Mucosa of gallbladder (tissue), 1 donor: ENCODE measurements around the gene SMARCA2. TPM values are rescaled to one million over a fixed set of nuclear protein-coding genes. Genes with fewer than 3 reads are reported as not detected.

ENCODE experiments used
- DNase-seq: peaks from one replicate; pipeline ENCODE4 v3.0.0-alpha.2; 2020; ENCODE audit warnings: low spot score
- total RNA-seq: library from RNA; stranded (reverse); gene quantifications from one replicate; pipeline ENCODE4 v1.2.1, GENCODE V29; 2021
- donor health status: DM: no; HTN: no; CAD: no.

Gene SMARCA2
- total RNA-seq, 1 donor from 2014 or later = 184 TPM

- no peak for DNase-seq
These were observed 71.8 kb downstream of the SMARCA2 start for GRCh38 chr9:2086971-2087370.

- DNase-seq = no peak
These were observed 72.6 kb downstream of the SMARCA2 start for GRCh38 chr9:2087500-2088313.

- no peak for DNase-seq
These were observed 78.9 kb downstream of the SMARCA2 start for GRCh38 chr9:2093920-2094597.

GRCh38 chr9:2096376-2096970 is 81.3 kb downstream of the SMARCA2 start:
- no peak for DNase-seq

GRCh38 chr9:2106666-2107065 is 91.5 kb downstream of the SMARCA2 start:
- DNase-seq = no peak

- DNase-seq = no peak
These were observed 92.8 kb downstream of the SMARCA2 start for GRCh38 chr9:2107906-2108451.

- no peak for DNase-seq
These were observed 94.0 kb downstream of the SMARCA2 start for GRCh38 chr9:2109069-2109650.

GRCh38 chr9:2110036-2110435 is 94.9 kb downstream of the SMARCA2 start:
- DNase-seq = no peak

GRCh38 chr9:2116073-2116472 is 100.9 kb downstream of the SMARCA2 start:
- no peak for DNase-seq

GRCh38 chr9:2117527-2117926 is 102.4 kb downstream of the SMARCA2 start:
- DNase-seq = no peak

GRCh38 chr9:2119566-2119965 is 104.4 kb downstream of the SMARCA2 start:
- no peak for DNase-seq

GRCh38 chr9:2120926-2121689 is 106.0 kb downstream of the SMARCA2 start:
- DNase-seq = no peak

- no peak for DNase-seq
These were observed 107.2 kb downstream of the SMARCA2 start for GRCh38 chr9:2122299-2122698.

- no peak for DNase-seq
These were observed 110.8 kb downstream of the SMARCA2 start for GRCh38 chr9:2125906-2126305.

GRCh38 chr9:2126331-2126803 is 111.2 kb downstream of the SMARCA2 start:
- DNase-seq = peak; percentile 15

- no peak for DNase-seq
These were observed 112.3 kb downstream of the SMARCA2 start for GRCh38 chr9:2127486-2127885.

- no peak for DNase-seq
These were observed 113.0 kb downstream of the SMARCA2 start for GRCh38 chr9:2128141-2128540.

GRCh38 chr9:2128618-2129017 is 113.5 kb downstream of the SMARCA2 start:
- no peak for DNase-seq

GRCh38 chr9:2130941-2131340 is 115.8 kb downstream of the SMARCA2 start:
- no peak for DNase-seq

- no peak for DNase-seq
These were observed 117.4 kb downstream of the SMARCA2 start for GRCh38 chr9:2132484-2133082.

- no peak for DNase-seq
These were observed 119.2 kb downstream of the SMARCA2 start for GRCh38 chr9:2134391-2134790.
